Amniotic epithelial cell (primary cell): ENCODE data around the gene APOM.

Source experiments
- DNase-seq: peaks from one replicate; pipeline ENCODE4 v3.0.0-alpha.2; 2010; ENCODE audit warnings: low read depth

APOM gene

DNA sequence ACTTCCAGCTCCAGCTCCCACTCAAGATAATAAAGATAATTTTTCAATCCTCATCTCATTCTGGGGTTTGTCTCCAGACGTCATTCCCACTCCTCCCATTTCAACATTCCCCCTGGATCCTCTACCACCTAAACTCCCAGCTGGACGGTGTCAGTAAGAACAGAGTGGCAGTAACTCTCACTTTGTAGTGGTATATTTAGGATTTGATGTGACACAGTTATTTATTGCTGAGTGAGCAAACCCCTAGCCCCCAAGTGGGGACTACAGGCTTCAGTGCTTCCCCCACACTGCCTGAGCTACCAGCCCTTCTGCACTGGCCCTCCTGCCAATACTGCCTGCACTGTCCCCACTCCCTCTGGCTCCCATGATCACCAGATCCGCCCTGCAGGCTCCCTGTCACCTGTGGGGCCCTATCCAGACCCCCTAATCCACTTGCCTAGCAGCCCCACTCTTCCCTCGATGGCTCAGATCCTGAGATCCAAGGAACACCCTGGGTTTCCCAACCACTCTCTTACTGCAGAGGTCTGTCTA lies 2.5 kb downstream of the APOM start:
- DNase-seq: no peak

DNA sequence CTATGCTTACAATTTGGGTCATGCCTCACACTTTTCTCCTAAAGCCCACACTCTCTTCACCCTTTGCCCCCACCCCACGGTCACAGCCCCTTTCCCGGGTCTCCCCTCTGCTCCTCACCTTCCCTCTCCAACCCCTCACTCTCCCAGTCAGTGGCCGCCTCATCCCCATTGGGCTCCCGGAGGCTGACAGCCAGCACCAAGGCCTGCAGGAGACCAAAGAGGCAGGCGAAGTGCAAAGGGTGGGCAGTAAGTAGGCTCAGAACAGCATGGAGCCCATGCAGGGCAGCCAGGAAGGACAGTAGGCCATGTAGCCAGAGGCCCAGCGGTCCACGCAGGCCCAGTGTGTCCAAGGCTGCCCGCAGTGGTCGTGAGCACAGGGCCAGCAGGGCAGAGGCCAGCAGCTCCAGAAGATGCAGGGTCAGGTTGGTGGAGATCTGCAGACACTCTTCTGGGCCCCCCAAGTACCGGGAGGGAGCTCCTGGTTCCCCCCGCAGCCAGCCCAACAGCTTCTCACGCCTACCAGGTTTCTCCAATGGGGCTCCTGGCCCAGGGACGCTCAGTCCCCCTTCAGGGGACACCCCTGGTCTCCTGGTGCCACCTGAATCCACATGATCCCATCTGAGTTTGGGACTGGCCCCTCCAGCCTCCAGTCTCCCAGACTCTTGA lies 3.4 kb downstream of the APOM start:
- DNase-seq: no peak

DNA sequence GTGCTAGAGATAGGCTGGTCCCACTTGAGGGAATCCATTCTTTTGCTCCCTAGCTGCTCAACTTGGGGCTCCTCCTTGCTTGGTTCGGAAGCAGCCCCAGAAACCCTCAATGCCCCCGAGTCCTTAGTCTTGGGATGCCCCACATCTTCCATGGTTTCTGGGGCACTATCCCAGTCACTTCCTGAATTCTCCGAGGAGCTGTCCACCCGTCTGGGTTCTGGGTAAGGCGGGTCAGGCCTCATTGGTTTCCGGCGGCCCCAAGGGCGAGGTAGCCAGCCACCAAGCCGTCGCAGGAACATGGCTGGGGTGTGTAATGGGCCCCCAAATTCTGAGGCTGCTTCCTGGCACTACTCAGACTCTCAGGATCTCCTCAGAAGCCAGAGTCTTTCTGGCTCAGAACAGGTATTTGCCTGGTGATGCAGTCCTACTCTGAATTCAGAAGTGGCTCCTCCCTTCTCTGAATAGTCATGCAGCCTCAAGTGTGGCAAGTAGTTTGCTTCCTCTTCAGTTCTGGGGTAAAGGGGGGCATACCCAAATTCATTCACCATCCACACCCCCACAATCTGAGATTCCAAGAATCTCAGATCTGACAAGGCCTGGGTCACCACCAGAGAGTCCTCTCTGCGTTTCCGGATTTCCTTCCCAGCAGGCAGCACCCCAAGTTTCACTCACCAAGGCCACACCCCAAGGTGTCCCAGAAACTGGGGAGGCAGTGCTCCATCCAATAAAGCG lies 4.1 kb downstream of the APOM start:
- peak; percentile 32 for DNase-seq

DNA sequence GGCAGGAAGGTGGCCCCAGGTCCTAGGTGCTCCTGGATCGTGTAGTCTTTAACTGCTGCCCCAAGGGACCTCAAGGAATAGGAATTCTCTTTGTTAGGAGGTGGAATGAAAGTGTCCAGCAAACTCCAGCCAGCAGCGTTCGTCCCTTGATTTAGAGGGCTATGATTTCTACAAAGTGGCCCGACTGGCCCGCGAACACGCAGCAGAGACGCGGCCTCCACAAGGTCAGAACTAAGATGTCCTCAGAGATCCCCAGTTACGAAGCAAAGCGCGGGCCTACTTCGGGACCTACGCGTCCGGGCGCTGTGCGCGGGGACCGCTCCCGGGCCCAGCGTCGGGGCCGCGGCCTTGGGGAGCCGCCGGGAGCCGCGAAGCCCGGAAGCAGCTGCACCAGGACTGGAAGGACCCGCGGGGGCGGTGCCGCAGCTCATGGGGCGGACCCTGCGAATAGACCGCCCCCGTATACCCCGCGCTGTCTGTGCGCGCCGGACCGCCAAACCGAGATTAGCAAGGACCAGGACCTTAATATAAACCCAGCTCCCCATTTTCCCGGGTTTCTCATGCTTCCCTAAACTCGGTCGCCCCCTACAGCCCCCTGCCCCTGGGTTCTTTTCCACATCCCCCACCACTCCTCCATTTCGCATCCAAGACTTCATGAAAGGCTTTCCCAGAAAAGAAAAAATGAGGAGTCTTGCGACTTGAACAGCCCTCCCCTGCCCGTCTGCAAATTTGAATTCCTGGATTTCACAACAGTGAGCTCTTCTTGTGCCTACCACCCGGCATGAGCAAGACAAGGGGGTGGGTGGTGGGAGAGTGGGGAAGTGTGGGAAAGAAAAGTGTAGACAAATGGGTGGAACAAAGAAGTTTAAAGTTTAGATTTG lies 4.9 kb downstream of the APOM start, which contains the start of gene C6orf47:
Gene C6orf47, minus strand, starts transcription at position 398 of the 881 bp plus-strand sequence. CDS start 831 bp downstream, outside the sequence.
- DNase-seq: peak; percentile 80

DNA sequence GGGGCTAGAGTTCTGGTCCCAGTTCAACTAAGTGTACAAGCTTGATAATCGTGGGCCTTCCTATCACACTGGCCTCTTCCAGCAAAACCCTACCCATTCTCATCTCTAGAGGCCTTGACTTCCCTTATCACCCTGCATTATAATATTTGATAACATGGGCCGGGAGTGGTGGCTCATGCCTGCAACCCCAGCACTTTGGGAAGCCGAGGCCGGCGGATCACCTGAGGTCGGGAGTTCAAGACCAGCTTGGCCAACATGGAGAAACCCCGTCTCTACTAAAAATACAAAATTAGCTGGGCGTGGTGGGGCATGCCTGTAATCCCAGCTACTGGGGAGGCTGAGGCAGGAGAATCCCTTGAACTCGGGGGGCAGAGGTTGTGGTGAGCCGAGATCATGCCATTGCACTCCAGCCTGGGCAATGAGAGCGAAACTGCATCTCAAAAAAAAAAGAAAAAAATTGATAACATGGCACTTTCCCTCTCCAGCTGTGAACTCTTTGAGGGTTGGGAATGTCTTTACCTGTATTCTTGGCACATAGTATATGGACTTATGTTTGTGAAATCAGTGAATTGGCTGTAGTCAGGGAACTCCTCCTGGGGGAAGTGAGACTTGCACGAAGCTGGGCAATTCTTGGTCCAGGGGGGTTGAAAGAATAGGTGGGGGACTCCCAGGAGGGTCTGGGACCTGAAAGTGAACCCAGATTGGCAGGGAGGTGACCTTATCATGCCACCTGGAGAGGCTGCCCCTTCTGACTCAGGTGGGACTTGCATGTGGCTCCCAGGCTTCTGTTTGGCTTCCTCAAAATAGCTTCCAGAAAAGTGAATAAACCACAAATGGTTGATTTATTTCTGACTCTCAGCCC lies 5.8 kb downstream of the APOM start:
- DNase-seq: no peak

DNA sequence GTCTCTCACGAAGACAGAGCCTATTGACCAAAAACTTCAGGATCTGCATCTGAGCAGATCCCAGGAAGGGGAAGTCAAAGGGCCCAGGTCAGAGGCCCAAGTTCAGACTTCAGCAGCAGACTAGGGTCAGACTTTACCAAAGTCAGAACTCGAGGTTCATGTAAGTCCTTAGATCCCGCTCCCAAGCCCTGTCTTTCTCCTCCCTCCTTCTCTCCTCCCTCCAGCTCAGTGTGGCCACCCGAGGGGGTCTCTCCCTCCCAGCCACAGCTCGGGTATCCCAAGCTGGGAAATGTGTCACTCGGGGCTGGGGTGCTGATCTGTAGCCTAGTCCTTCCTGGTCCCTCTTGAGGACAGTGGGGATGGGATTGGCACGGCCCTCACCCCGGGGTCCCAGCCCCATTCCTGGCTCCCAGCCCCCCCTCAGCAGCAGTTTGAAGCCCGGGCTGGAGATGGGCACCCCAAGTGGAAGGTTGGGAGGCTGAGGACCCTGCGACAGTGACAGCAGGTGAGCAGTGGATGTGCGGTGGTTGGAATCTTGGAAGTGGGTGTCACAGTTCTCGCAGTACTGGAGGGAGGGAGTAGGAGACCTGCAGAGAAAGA lies 6.5 kb downstream of the APOM start:
- DNase-seq: no peak

DNA sequence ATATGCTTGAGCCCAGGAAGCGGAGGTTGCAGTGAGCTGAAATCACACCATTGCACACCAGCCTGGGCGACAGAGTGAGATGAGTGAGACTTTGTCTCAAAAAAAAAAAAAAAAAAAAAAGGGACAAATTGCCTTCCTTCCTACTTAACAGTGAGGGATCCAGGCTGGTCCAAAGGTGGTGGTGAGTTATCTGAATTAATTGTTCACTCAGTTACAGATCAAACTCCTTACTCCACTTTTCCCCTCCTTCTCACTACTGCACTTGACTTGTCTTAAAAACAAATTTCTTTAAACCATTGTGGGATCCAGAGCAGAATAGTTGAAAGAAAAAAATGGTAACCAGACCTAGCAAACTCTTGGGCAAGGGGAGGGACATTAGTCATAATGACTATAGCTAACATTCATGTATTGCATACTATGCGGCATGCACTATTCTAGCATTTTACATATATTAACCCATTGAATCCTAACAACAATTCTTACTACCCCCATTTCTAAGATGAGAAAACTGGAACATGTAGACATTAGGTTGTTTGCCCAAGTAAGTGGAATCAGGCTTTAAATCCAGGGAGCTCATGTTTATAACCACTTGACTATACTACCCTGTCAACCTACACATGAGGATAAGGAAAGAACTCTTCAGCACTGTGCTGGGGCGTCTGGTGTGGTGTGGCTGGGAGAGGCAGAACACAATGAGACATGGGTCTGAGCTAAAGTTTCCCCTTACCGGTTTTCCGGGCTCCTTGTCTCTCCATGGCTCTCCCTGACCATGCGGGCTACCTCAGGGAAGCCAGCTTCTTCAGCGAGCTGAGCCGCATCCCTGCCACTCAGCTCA lies 7.6 kb downstream of the APOM start:
- DNase-seq: peak; percentile 41

DNA sequence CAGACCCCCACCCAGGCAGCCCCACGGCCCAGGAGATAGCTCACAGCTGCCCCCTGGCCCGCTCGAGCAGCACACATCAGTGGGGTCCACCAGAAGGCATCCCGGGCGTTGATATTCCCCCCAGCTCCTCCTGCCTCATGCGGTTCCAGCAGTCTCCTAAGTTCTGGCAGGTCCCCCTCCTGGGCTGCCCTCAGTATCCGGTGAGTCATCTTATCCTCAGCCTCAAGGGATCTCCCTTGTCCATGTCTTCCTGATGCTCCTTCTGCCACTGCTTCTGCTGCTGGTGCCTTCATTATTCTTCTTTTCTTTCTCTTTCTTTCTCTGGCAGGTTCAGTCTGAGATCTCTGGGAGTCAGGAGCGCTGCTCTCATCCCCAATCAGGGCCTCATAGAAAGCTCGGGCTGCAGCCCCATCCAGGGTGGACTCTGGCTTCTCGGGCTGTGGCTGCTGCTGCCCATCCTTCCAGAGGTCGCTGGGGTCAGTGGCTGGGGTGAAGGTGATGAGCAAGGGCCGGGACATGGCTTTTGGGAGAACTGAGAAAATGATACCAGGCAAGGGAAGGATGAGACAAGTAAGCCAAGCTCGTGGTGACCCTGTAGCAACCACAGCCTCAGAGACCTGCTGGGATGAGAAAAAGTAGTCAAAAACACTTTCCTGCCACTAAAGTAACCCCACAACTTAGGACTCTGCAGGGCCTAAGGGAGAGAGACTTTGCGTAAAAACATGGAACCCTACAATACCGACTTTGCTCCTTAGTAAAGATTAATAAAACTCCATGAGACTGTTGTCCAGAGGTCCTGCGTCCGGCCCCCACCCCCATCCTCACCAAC lies 8.5 kb downstream of the APOM start:
- peak; percentile 76 for DNase-seq

DNA sequence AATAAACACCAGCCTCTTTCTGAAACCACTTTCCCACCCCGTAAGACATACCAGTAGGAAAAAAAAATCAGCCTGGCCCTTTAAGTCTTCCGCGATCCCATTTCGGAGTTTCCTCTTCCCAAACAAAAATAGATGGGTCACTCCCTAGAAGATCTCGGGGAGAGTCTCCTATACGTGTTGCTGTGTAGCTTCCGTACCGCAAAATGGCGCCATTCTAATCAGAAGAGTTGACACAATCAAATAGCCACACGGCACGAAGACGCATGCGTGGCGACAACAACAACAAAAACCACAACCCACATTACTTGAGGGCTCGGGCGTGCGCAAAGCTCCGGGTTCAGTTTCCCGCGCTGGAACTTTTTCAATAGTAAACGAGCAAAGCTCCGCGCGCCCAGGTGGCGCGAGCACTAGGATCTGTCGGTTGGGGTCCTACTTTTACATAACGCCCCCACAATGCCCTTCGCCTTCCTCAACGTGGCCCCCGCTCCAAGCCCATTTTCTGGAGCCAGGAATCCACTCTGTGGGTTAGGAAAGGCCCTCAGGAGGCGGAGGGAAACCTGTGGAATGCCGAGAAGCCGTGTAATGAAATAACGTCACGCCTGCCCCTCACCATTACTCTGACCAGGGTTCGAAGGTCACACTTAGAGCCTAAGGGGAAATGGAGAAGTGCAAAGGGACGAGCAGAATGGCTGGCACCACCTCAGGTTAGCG lies 9.3 kb downstream of the APOM start, which contains the start of gene GPANK1:
Gene GPANK1, minus strand, starts transcription at position 208 of the 711 bp plus-strand sequence. CDS start 519 bp downstream, outside the sequence.
- DNase-seq: peak; percentile 94

DNA sequence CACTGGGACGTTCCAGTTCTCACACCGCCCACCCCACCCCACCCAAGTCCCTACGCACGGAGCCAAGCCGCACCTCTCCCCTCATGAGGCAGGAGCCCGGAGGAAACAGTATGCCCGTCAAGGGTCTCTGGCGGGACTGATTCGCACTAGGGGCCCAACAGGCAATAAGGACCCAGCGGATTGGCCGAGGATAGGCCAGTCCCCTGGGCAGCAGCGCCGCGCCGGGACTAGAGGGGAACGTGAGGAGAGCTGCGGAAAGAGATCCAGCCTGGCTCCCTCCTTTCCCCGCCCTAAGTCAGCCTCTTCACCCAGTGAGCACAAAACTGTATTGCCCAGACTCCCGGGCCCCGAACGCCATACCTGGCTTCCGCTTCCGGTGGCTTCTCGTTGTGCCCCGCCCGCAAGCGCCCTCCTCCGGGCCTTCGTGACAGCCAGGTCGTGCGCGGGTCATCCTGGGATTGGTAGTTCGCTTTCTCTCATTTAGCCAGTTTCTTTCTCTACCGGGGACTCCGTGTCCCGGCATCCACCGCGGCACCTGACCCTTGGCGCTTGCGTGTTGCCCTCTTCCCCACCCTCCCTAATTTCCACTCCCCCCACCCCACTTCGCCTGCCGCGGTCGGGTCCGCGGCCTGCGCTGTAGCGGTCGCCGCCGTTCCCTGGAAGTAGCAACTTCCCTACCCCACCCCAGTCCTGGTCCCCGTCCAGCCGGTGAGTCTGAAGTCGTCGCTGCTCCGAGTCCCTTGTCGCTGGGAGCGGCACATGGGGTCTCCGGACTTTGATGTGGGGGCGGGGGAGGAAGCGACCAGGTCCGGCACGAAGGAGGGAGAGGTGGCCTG lies 10.0 kb downstream of the APOM start, which contains the start of gene CSNK2B:
Gene CSNK2B, plus strand, starts transcription at position 580 of the 836 bp plus-strand sequence. CDS start 752 bp downstream, outside the sequence.
- DNase-seq: peak; percentile 97

DNA sequence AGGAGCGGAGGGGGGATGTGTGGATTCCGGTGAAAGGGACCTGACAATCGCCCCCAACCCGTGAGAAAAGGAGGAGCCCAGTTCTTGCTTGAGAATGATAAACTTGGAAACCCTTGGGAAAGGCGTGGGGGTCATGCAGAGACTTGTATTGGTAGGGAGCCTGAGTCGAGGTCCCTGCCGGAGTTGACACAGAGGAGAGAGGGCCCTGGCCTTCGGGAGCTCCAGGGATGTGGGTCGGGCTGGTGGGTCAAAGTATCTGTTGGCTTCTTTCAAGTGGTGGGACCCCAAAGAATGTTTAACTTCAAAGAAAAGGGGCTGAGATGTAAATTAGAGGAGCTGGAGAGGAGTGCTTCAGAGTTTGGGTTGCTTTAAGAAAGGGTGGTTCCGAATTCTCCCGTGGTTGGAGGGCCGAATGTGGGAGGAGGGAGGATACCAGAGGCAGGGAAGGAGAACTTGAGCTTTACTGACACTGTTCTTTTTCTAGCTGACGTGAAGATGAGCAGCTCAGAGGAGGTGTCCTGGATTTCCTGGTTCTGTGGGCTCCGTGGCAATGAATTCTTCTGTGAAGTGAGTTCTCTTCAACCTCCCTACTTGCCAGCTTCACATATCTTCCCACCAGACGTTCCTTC lies 10.8 kb downstream of the APOM start:
- DNase-seq: peak; percentile 36

DNA sequence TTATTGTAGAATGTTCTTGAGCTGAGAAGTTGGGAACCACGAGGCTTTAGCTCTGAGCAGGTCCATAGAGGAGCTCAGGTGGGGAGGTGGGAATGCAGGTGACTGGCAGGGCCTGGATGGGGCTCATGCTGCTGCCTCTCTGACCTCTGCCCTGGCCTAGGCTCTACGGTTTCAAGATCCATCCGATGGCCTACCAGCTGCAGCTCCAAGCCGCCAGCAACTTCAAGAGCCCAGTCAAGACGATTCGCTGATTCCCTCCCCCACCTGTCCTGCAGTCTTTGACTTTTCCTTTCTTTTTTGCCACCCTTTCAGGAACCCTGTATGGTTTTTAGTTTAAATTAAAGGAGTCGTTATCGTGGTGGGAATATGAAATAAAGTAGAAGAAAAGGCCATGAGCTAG lies 14.0 kb downstream of the APOM start, which contains the start of gene LY6G5B:
Gene LY6G5B, plus strand, starts transcription at position 301 of the 400 bp plus-strand sequence. CDS start 975 bp downstream, outside the sequence.
- DNase-seq: no peak

DNA sequence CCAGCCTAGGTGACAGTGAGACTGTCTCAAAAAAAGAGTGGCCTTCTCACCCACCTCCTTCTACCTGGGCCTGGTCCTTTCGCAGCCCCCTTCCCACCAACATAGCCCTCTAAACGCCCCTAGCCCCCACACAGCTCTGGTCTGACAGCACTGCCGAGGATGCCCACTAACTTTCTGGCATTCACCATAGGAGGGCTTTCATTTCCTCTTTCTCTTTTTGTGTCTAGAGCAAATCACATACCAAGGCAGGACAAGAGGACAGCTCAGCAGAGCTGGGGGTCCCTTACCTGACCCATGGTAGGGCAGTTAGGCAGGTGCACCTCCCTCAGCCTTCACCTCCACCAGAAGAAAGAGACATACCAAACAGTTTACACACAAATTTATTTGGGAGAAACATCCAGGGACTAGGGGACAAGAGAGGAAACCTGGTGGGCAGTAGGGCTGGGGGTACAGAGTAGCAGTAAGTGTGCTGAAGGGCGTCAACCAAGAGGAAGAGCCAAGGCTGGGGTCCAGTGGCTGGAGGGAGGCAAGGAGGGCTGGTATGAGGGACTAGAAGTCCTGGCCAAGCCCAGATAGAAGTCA lies 20.7 kb downstream of the APOM start:
- DNase-seq: no peak

DNA sequence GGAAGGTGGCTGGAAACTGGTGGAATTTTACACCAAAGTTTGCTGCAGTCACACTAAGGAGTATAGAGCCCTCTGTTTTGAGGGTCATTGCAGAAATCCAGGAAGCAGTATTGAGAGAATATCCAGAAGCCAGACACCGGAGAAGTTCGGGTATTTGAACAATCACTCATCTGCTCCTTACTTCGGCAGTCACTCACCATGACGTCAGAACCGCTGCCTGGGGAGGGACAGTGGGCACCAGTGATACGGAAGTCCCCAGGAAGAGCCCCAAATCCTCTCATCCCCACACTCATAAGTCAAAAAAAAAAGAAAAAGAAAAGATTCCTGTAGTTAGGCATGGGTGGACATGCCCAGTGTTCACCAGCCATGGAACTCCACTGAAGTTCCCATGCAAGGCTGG lies 21.2 kb downstream of the APOM start:
- no peak for DNase-seq

DNA sequence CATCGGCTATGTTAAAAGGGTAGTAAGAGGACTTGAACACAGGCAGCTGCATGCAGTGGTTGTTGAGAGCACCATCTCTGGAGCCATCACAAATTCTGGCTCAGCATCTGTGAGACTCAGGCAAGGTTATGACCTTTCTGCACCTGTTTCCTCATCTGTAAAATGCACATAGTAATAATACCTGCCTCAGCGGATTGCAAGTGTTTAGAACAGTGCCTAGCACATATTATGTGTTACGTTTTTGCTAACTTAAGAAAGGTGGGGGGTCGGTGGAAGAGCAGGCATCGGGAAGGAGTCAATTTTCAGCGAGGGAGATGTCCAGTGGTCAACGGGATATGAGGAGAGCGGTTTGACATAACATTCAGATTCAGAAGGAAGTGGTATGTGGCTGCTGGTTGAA lies 22.3 kb downstream of the APOM start:
- DNase-seq: no peak
